Testis (tissue), 3 donors: ENCODE results near the gene OAS2. TPM values are rescaled to one million over a fixed set of nuclear protein-coding genes. Genes with fewer than 3 reads are reported as not detected.

ENCODE experiments used
- DNase-seq: peaks from one replicate; pipeline ENCODE4 v3.0.0-alpha.2; 2019
- H3K27ac ChIP-seq, 2 donors: fragments of 200-600 bp; sonication (generic); one replicate each; pipeline ENCODE4 v1.5.1; 2019
- H3K27me3 ChIP-seq: fragments of 200-600 bp; sonication (generic); one replicate; pipeline ENCODE4 v1.5.1; 2019
- H3K36me3 ChIP-seq: fragments of 200-600 bp; sonication (generic); one replicate; pipeline ENCODE4 v1.5.1; 2017; ENCODE audit warnings: low read depth; ENCODE audit errors: missing control alignments
- H3K4me1 ChIP-seq: fragments of 200-600 bp; sonication (generic); one replicate; pipeline ENCODE4 v1.5.1; 2019
- H3K4me3 ChIP-seq, 2 donors: fragments of 200-600 bp; sonication (generic); one replicate each; pipeline ENCODE4 v1.5.1; 2017 to 2019
- H3K9me3 ChIP-seq: fragments of 200-600 bp; sonication (generic); one replicate; pipeline ENCODE4 v1.5.1; 2017
- CTCF ChIP-seq, 3 experiments: fragments of 450-650 bp in 2 of 3; fragments of 200-600 bp in 1 of 3; sonication (generic) in 1 of 3; IDR thresholded peaks; one replicate each; pipeline ENCODE4 v1.5.1; 2016 to 2019; ENCODE audit warnings: antibody characterized with exemption in 3 of 3, mild to moderate bottlenecking in 2 of 3, moderate library complexity in 1 of 3
- POLR2A ChIP-seq: fragments of 450-650 bp; IDR thresholded peaks from one replicate; pipeline ENCODE4 v1.6.1; 2017; ENCODE audit warnings: antibody characterized with exemption, mild to moderate bottlenecking, moderate library complexity
- WGBS, 2 donors: methylation state at CpG; one replicate each; pipeline ENCODE4 v1.1.5; 2018; 5-methylcytosine and 5-hydroxymethylcytosine counted together
- intact Hi-C: fragments of 100-400 bp; cut with DNase I; formaldehyde crosslinking; loops from one replicate; pipeline ENCODE4 v1.15.1; 2023; ENCODE audit warnings: low total_unique reads
- polyA plus RNA-seq: library from polyadenylated mRNA; stranded (reverse); fragments of 350-450 nt; fragmentation: Illumina TruSeq; extraction: RNeasy Lipid Tissue Mini Kit (QIAGEN cat#74804); gene quantifications from one replicate; pipeline ENCODE4 v1.2.3, GENCODE V29; 2014; ENCODE audit warnings: low read depth, low replicate concordance; ENCODE audit not compliant: insufficient read depth
- total RNA-seq, 2 donors: library from RNA; depleted of rRNA; stranded (reverse); fragments of >200 nt; gene quantifications; one replicate each; pipeline ENCODE4 v1.2.3, GENCODE V29; 2016

Gene OAS2
- total and polyA plus RNA-seq, 3 donors from 2014 or later = 3.2 to 9.0 (median 3.5) TPM

DNA sequence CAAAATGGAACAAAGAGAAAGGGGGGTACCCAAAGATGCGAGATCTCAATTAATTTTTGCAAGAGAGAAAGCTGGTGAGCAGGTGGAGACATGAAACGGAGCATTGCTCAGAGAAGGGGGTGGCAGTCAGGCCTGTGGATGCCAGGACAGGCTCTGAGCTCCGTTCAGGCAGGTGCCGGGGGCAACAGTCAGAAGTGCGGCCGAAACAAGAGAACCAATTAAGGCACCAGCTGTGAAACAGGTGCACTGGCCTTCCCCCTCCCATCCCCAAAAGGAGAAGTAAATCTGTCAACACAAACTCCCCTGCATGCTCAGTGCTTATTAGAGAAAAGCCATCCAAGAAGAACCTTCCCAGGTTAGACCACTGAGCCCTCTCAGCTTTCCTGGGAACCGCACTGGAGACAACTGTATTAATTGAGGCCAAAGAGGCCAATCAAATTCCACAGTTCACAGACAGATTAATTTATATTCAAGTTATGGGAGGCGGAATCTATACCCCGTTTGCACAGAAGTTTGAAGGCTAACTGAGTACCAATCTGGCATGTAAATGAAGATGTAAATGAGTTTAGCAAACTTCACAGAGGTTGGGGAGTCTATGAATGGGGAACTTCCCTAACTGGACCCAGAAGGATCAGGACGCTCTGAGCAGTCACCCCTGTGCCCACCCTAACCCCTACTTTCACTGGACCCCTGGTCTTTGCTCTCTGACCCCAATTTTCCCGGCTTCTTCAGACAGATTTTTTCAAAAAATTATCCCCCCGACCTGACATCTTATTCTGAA lies 20.9 kb downstream of the OAS2 start:
- intact Hi-C loops = no loop called here
- no peak overlapping the region for H3K4me3 ChIP-seq
- TF ChIP-seq POLR2A = no peak
- no peak for TF ChIP-seq CTCF (IDR thresholded peaks at IDR 0.05)
- H3K27me3 ChIP-seq = no peaks in the 10 kb centered on the region
- no peak for DNase-seq
- WGBS, 2 donors = 85 to 87% methylated on average over 12 of the region's 12 CpGs
- H3K27ac ChIP-seq = no peak overlapping the region
- H3K9me3 ChIP-seq = no peaks in the 10 kb centered on the region
- no peaks in the 10 kb centered on the region for H3K36me3 ChIP-seq
- H3K4me1 ChIP-seq = no peaks in the 10 kb centered on the region

DNA sequence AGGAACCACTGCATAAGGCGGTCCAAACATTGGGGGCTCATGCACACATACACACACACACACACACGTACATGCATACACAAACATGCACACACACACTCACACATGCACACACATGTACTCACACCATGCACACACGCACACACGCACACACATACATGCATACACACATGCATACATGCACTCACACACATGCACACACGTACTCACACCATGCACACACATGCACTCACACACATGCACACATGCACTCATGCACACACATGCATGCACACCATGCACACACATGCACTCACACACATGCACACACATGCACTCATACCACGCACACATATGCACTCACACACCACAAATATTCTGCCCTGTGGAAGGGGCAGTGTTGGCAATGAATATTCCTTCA lies 22.1 kb downstream of the OAS2 start:
- whole genome bisulfite sequencing, 2 donors = 86 to 90% methylated on average over 6 of the region's 6 CpGs

GRCh38 chr12:113002155-113002554 lies 23.8 kb downstream of the OAS2 start:
- Histone ChIP-seq H3K27me3 (no peaks in the 10 kb centered on the region), H3K36me3 (no peaks in the 10 kb centered on the region), H3K27ac (no peak overlapping the region), H3K4me1 (no peaks in the 10 kb centered on the region), H3K9me3 (no peaks in the 10 kb centered on the region), H3K4me3 (no peak overlapping the region)
- intact Hi-C loops = no loop called here
- DNase-seq = no peak
- TF ChIP-seq CTCF (IDR thresholded peaks at IDR 0.05) (no peak), POLR2A (no peak)
- WGBS, 2 donors = 81 to 88% methylated on average over 4 of the region's 4 CpGs

More for the DNA sequence above, 22.1 kb downstream of the OAS2 start:
- no peak for DNase-seq
- H3K4me1 ChIP-seq = no peaks in the 10 kb centered on the region
- H3K27ac ChIP-seq = no peak overlapping the region
- no peak overlapping the region for H3K4me3 ChIP-seq
- H3K9me3 ChIP-seq = no peaks in the 10 kb centered on the region
- no peaks in the 10 kb centered on the region for H3K27me3 ChIP-seq
- no peak for TF ChIP-seq CTCF (IDR thresholded peaks at IDR 0.05)
- no peak for TF ChIP-seq POLR2A
- intact Hi-C loops = no loop called here
- H3K36me3 ChIP-seq = no peaks in the 10 kb centered on the region

DNA sequence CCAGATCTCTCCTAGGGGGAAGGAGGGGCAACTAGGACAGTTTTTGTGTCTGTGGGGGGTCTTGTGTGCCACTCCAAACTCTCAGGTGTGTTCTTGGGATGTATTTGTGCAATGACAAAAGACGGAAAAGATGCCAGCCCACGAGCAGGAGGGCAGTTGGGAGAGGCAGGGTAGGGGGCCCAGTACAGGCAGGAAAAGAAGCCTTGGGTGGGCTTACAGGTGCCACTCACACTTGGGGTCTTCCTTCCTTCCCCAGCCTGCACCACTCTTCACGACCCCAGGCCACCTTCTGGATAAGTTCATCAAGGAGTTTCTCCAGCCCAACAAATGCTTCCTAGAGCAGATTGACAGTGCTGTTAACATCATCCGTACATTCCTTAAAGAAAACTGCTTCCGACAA lies 24.4 kb downstream of the OAS2 start:
- intact Hi-C loops = no loop called here
- H3K9me3 ChIP-seq = no peaks in the 10 kb centered on the region
- no peak overlapping the region for H3K4me3 ChIP-seq
- H3K27me3 ChIP-seq = no peaks in the 10 kb centered on the region
- H3K27ac ChIP-seq = no peak overlapping the region
- DNase-seq = no peak
- no peaks in the 10 kb centered on the region for H3K4me1 ChIP-seq
- no peak for TF ChIP-seq CTCF (IDR thresholded peaks at IDR 0.05)
- no peak for TF ChIP-seq POLR2A
- no peaks in the 10 kb centered on the region for H3K36me3 ChIP-seq
- 91 to 95% methylated on average over 5 of the region's 5 CpGs for WGBS, 2 donors

DNA sequence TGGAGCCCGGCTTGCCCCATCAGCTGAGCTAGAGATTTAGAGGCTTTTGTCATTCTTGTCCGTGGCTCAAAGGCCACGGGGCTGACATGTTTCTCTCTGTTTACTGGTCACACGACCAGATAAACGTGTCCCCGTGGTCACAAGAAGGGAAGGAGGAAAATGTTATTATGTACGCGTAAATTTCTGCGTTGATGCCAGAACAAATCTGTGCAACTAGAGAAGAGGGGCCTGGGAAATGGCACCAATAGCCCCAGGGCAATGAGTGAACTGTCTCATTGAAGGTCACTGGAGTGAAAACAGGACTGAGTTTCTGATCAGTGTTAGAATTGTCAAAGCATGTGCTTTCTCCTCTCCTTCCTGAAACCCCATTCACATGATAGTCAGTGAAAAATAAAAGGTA lies 25.3 kb downstream of the OAS2 start:
- Histone ChIP-seq H3K4me1 (no peaks in the 10 kb centered on the region), H3K36me3 (no peaks in the 10 kb centered on the region), H3K4me3 (no peak overlapping the region), H3K27me3 (no peaks in the 10 kb centered on the region), H3K27ac (no peak overlapping the region), H3K9me3 (no peaks in the 10 kb centered on the region)
- TF ChIP-seq POLR2A (no peak), CTCF (IDR thresholded peaks at IDR 0.05) (no peak)
- 87 to 90% methylated on average over 9 of the region's 9 CpGs for WGBS, 2 donors
- DNase-seq = no peak
- intact Hi-C loops = no loop called here
